LNCAP (cell line): ENCODE data around the gene C3orf22.

Experiments used
- TF ChIP-seq, protein P1 (sequence below): fragments of 450-650 bp; IDR thresholded peaks from 2 replicates; pipeline ENCODE4 v1.5.1; 2017; ENCODE audit warnings: mild to moderate bottlenecking

C3orf22 gene

DNA sequence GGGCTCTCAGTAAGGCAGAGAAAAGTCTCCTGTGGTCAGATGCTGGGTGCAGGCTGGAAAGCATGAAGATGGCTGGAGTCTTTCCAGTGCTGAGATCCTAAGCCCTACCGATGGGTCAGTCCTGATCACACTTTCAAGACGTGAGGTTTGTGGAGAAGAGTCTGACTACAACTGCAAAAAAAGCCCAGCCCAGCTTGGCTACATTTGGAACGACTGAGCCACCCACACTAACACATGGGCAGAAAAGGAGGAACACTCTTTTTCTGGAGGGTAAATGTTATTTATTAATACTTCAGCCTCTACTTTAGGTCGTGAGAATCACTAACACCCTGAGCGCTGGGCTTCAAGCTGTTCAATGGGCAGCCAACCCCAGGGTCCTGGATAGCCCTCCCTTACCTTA lies 22.0 kb upstream of the C3orf22 start:
- TF ChIP-seq, protein P1, sequence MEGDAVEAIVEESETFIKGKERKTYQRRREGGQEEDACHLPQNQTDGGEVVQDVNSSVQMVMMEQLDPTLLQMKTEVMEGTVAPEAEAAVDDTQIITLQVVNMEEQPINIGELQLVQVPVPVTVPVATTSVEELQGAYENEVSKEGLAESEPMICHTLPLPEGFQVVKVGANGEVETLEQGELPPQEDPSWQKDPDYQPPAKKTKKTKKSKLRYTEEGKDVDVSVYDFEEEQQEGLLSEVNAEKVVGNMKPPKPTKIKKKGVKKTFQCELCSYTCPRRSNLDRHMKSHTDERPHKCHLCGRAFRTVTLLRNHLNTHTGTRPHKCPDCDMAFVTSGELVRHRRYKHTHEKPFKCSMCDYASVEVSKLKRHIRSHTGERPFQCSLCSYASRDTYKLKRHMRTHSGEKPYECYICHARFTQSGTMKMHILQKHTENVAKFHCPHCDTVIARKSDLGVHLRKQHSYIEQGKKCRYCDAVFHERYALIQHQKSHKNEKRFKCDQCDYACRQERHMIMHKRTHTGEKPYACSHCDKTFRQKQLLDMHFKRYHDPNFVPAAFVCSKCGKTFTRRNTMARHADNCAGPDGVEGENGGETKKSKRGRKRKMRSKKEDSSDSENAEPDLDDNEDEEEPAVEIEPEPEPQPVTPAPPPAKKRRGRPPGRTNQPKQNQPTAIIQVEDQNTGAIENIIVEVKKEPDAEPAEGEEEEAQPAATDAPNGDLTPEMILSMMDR: no peak

DNA sequence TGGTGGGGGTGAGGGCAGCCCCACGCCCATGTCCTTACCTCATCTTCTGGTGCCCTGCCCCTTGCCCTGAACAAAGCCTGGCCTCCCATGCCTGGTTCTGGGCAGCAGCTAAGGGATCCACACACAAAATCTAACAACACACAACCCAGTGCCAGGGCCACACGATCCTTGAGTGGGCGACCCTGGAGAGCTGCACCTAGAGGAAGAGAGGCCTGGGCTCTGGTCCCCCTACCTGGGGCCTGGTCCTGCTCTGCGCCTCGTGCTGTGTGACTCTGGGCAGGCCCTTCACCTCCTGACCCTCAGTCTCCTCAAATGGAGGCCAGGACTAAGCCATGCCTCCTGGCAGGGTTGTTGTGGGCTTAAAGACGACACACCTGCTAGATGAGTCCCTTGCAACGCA lies 20.0 kb upstream of the C3orf22 start:
- TF ChIP-seq, protein P1: no peak

GRCh38 chr3:126577261-126577660 lies 18.5 kb upstream of the C3orf22 start:
- TF ChIP-seq, protein P1: no peak

- TF ChIP-seq, protein P1: no peak
Measured at GRCh38 chr3:126573492-126574117, 14.9 kb upstream of the C3orf22 start.

DNA sequence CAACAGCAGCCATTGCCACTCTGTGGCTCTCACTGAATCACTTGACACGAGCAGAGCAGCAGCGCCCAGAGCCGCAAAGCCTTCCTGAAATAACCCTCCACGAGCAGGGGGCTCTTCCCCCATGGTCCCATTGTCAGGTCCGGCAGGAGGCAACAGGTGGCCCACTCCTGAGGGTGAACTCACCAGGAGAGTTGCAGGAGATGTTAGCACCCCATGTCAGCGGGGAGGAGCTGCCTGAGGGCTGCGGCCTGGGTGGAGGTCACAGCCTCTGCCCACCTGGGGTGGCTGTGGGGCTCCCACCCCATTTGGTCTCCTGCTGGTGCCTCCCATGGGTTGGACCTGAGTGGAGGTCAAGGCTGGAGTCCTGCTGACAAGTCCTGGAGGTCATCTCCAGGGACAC lies 12.3 kb upstream of the C3orf22 start:
- TF ChIP-seq, protein P1: no peak

DNA sequence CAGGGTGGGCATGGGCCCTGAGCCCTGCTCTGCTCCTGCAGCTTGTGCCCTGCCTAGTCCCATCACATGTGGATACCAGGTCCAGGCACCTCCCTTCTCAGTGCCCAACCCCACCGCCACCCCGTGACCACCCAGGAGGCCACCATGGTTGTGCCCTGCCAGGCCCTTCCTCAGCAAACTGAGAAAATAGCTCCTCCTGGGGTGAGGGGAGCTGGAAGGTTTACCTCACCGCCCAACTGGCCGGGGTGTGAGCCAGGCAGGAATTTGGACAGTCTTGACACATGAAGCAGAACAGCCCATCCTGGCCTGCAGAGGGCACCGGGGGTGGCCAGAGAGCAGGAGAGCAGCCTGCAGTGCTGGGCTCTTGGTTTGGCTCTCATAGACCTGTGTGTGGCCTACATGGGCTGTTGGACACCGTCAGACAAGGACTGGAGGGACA lies 11.4 kb upstream of the C3orf22 start:
- TF ChIP-seq, protein P1: no peak

DNA sequence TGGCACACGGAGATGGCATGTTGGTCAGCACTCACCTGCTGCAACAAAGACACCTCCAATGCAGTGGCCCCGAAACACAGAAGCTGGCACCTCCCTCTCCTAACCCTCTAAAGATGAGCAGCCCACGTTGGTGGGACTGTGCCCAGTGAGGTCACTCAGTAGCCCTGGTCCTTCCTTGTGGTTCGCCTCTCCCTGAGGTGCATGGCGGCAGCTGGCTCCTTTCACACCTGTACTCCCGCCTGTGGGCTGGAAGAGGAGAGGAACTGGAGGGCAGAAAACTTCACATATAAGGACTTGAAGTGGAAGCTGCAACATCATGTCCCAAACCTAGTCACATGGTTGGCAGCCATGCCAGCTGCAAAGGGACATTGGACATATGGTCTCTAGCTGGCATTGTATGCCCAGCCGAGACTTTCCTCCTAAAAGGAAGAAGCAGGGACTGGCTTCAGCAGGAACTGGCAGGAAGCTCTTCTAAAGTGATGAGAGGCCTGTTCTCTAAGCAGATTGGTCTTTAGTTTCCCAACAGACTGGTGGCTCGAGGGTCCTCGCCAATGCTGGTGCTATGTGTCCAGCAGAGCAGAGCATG lies 10.8 kb upstream of the C3orf22 start:
- TF ChIP-seq, protein P1: no peak
